SK-N-SH treated with all-trans-retinoic acid at 6 μM for 48 hours (cell line): Measurements from ENCODE around the gene LDB2.
A peak's percentile ranks its signal among the peaks of the same experiment; 100 is the strongest.

Experiments used
- ATAC-seq: fragments of 200-7000 bp; cut with Tn5 transposase; 3 replicates; pipeline ENCODE4 v1.9.1; 2020; ENCODE audit warnings: mild to moderate bottlenecking, moderate library complexity
- ARNTL ChIP-seq: fragments of 450-650 bp; formaldehyde crosslinking; IDR thresholded peaks from 2 replicates; pipeline ENCODE4 v1.5.0; 2020; ENCODE audit warnings: low read depth, mild to moderate bottlenecking, moderate library complexity, borderline replicate concordance
- BACH2 ChIP-seq: fragments of 250-450 bp; sonication (Bioruptor Pico); IDR thresholded peaks from 2 replicates; pipeline ENCODE4 v1.9.0; 2021; ENCODE audit warnings: mild to moderate bottlenecking, borderline replicate concordance
- CSDC2 ChIP-seq: fragments of 250-450 bp; sonication (Bioruptor Pico); IDR thresholded peaks from 2 replicates; pipeline ENCODE4 v1.5.0; 2020; ENCODE audit warnings: mild to moderate bottlenecking, moderate library complexity
- ESRRG ChIP-seq: fragments of 250-450 bp; sonication (Bioruptor Pico); IDR thresholded peaks from 2 replicates; pipeline ENCODE4 v1.6.1; 2021; ENCODE audit warnings: mild to moderate bottlenecking
- GLIS3 ChIP-seq: fragments of 250-450 bp; sonication (Bioruptor Pico); IDR thresholded peaks from 2 replicates; pipeline ENCODE4 v1.5.0; 2020; ENCODE audit warnings: mild to moderate bottlenecking, moderate library complexity
- ISL1 ChIP-seq: fragments of 250-450 bp; sonication (Bioruptor Pico); IDR thresholded peaks from 2 replicates; pipeline ENCODE4 v2.1.2; 2022; ENCODE audit warnings: mild to moderate bottlenecking, moderate library complexity
- OSR1 ChIP-seq: fragments of 250-450 bp; sonication (Bioruptor Pico); IDR thresholded peaks from 2 replicates; pipeline ENCODE4 v1.8.0; 2022; ENCODE audit warnings: moderate library complexity, mild to moderate bottlenecking, inconsistent platforms
- SNAI2 ChIP-seq: fragments of 250-450 bp; sonication (Bioruptor Pico); IDR thresholded peaks from 2 replicates; pipeline ENCODE4 v1.5.0; 2020; ENCODE audit warnings: mild to moderate bottlenecking, moderate library complexity
- TCF4 ChIP-seq: fragments of 250-450 bp; sonication (Bioruptor Pico); IDR thresholded peaks from 2 replicates; pipeline ENCODE4 v1.8.0; 2021; ENCODE audit warnings: mild to moderate bottlenecking, moderate library complexity, borderline replicate concordance
- TOX ChIP-seq: fragments of 250-450 bp; sonication (Bioruptor Pico); IDR thresholded peaks from 2 replicates; pipeline ENCODE4 v1.8.0; 2021; ENCODE audit warnings: mild to moderate bottlenecking, moderate library complexity, borderline replicate concordance
- ZC3H10 ChIP-seq: fragments of 250-450 bp; sonication (Bioruptor Pico); IDR thresholded peaks from 2 replicates; pipeline ENCODE4 v1.5.1; 2021; ENCODE audit warnings: mild to moderate bottlenecking, moderate library complexity
- ZNF70 ChIP-seq: fragments of 450-650 bp; formaldehyde crosslinking; IDR thresholded peaks from 2 replicates; pipeline ENCODE4 v1.5.0; 2020; ENCODE audit warnings: mild to moderate bottlenecking, moderate library complexity
- ZNF8 ChIP-seq: fragments of 450-650 bp; formaldehyde crosslinking; IDR thresholded peaks from 2 replicates; pipeline ENCODE4 v1.5.0; 2020; ENCODE audit warnings: mild to moderate bottlenecking, moderate library complexity
- TF ChIP-seq, protein P1 (sequence below): fragments of 250-450 bp; sonication (Bioruptor Pico); IDR thresholded peaks from 2 replicates; pipeline ENCODE4 v1.5.0; 2020; ENCODE audit warnings: mild to moderate bottlenecking, moderate library complexity
- TF ChIP-seq, protein P2 (sequence below): fragments of 250-450 bp; sonication (Bioruptor Pico); IDR thresholded peaks from 2 replicates; pipeline ENCODE4 v1.8.0; 2020; ENCODE audit warnings: mild to moderate bottlenecking, moderate library complexity, borderline replicate concordance
- TF ChIP-seq, protein P3 (sequence below): fragments of 250-450 bp; sonication (Bioruptor Pico); IDR thresholded peaks from 2 replicates; pipeline ENCODE4 v1.5.1; 2020; ENCODE audit warnings: low read depth, mild to moderate bottlenecking, moderate library complexity
- TF ChIP-seq, protein P4 (sequence below): fragments of 250-450 bp; sonication (Bioruptor Pico); IDR thresholded peaks from 2 replicates; pipeline ENCODE4 v1.5.1; 2021; ENCODE audit warnings: mild to moderate bottlenecking, moderate library complexity

LDB2 gene

DNA sequence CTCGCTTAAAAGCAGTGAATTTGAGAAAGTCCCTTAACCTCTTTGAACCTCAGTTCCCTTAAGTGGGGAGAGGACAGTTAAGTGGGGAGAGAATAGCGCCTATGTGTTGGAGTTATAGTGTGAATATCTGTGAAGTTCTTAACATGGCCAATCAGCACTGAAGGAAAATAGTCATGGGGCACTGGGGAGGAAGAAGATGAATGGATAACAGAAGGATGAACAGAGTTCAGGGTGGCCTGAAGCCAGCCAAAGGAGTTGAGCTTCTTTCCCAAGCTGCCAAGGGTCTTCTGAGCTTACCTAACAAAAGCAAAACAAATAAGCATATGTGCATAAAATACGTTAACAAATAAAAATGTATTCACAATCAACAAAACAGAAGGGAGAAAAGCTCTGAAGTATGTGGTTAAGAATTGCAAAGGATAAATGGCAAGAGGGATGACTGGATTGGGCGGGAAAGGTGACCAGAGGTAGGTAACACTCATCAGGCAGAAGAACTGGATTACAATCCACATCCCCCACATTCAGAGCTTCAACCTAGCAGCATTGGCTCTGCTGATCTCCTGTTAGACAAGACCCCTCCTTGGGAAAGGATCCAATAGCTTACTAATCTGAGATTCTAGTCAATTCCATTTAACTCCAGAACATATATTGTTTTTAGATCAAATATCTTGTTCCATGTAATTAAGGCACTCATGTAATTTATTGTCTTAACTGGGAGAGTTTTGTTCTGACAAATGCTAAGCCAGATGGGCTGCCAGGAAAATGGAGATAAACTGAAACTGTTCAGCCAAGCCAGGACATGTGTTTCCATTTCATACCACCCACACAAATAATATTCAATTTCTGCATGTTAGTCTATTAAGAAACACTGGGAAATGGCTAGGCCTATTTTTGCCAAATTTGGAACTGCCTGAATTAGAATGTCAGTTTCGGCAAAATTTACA is 221.2 kb downstream of the LDB2 start:
- TF ChIP-seq TCF4 (CRISPR knock-in tag) (peak; percentile 86; the same call in 1 of the 2 replicates), GLIS3 (CRISPR knock-in tag) (no peak), SNAI2 (no peak), ESRRG (CRISPR knock-in tag) (no peak)
- TF ChIP-seq, protein P1, sequence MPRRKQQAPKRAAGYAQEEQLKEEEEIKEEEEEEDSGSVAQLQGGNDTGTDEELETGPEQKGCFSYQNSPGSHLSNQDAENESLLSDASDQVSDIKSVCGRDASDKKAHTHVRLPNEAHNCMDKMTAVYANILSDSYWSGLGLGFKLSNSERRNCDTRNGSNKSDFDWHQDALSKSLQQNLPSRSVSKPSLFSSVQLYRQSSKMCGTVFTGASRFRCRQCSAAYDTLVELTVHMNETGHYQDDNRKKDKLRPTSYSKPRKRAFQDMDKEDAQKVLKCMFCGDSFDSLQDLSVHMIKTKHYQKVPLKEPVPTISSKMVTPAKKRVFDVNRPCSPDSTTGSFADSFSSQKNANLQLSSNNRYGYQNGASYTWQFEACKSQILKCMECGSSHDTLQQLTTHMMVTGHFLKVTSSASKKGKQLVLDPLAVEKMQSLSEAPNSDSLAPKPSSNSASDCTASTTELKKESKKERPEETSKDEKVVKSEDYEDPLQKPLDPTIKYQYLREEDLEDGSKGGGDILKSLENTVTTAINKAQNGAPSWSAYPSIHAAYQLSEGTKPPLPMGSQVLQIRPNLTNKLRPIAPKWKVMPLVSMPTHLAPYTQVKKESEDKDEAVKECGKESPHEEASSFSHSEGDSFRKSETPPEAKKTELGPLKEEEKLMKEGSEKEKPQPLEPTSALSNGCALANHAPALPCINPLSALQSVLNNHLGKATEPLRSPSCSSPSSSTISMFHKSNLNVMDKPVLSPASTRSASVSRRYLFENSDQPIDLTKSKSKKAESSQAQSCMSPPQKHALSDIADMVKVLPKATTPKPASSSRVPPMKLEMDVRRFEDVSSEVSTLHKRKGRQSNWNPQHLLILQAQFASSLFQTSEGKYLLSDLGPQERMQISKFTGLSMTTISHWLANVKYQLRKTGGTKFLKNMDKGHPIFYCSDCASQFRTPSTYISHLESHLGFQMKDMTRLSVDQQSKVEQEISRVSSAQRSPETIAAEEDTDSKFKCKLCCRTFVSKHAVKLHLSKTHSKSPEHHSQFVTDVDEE (CRISPR knock-in tag): peak; percentile 90
- TF ChIP-seq, protein P2, sequence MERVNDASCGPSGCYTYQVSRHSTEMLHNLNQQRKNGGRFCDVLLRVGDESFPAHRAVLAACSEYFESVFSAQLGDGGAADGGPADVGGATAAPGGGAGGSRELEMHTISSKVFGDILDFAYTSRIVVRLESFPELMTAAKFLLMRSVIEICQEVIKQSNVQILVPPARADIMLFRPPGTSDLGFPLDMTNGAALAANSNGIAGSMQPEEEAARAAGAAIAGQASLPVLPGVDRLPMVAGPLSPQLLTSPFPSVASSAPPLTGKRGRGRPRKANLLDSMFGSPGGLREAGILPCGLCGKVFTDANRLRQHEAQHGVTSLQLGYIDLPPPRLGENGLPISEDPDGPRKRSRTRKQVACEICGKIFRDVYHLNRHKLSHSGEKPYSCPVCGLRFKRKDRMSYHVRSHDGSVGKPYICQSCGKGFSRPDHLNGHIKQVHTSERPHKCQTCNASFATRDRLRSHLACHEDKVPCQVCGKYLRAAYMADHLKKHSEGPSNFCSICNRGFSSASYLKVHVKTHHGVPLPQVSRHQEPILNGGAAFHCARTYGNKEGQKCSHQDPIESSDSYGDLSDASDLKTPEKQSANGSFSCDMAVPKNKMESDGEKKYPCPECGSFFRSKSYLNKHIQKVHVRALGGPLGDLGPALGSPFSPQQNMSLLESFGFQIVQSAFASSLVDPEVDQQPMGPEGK (CRISPR knock-in tag): no peak
- TF ChIP-seq, all 23 proteins: peak for 2
- ATAC-seq: no peak

DNA sequence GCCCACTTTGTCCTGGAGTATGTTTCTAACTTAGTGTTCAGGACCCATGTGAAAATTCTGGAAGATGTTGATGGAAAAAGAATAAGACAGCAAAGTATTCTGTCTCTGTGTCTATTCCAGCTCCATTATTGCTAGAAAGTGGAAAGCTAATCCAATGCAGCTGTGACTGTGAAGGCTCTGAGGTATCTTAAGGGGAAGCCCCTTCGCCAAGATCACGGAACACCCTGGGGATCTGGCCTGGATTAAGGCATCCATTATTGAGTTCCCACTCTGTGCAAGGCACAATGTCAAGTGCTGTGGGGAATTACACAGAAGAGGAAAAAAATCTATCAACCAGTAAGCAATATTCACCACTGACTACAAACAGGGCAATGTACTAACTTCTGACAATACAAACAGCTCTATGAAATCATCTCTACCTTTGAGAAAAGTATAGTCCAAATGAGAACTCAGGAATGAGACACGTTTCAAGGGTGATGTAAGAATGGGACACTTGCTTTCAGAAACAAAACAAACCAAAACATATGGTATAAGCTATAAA is 222.1 kb downstream of the LDB2 start:
- ATAC-seq: no peak
- TF ChIP-seq ZC3H10 (CRISPR knock-in tag) (no peak), ZNF8 (CRISPR knock-in tag) (no peak), OSR1 (CRISPR knock-in tag) (no peak)
- TF ChIP-seq, protein P3, sequence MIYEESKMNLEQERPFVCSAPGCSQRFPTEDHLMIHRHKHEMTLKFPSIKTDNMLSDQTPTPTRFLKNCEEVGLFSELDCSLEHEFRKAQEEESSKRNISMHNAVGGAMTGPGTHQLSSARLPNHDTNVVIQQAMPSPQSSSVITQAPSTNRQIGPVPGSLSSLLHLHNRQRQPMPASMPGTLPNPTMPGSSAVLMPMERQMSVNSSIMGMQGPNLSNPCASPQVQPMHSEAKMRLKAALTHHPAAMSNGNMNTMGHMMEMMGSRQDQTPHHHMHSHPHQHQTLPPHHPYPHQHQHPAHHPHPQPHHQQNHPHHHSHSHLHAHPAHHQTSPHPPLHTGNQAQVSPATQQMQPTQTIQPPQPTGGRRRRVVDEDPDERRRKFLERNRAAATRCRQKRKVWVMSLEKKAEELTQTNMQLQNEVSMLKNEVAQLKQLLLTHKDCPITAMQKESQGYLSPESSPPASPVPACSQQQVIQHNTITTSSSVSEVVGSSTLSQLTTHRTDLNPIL: no peak

DNA sequence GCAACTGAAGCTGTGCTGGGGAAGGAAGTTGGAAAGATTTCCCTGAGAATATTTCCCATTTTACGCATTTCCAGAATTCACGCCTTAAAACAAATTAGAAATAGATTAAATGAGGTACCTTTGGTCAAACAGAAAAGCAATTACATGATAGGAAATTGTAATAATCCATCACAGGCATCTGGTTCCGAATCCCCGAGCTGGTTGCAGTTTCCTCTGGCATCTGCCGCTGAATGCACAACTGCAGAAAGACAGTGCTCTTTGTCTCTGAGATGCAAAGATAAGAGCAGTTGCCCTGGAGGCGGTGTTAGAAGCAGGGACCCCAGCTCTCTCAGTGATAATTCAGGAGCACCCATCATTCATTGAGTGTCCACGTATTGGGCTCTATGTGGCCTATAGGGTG is 224.4 kb downstream of the LDB2 start:
- no peak for ATAC-seq
- TF ChIP-seq, protein P1 (CRISPR knock-in tag): peak; percentile 76
- TF ChIP-seq ARNTL (CRISPR knock-in tag): no peak
- no peak for TF ChIP-seq BACH2 (CRISPR knock-in tag)
- peak; percentile 79; the same call in 1 of the 2 replicates for TF ChIP-seq TCF4 (CRISPR knock-in tag)
- no peak for TF ChIP-seq OSR1 (CRISPR knock-in tag)
- no peak for TF ChIP-seq GLIS3 (CRISPR knock-in tag)
- no peak for TF ChIP-seq TOX
- TF ChIP-seq, all 23 proteins: peak for 2

DNA sequence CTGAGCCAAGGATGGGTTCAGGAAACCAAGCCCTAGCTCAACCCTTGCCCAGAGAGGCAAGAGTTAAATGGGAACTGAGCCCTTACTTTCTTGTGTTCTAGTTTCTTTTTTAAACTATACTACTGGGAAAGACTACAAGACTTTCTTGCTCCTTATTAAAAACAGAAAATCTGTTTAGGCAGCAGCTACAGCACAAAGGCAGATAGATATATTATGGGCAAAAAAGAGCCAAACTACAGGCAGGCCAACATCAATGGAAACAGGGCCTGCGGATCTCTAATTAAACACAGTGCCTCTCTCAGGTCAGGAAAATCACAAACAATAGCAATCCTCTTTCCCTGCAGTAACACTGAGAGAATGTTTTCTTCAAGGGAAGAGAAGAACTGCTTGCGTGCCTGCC is 226.0 kb downstream of the LDB2 start:
- ATAC-seq: no peak
- TF ChIP-seq ISL1: no peak
- TF ChIP-seq, protein P4, sequence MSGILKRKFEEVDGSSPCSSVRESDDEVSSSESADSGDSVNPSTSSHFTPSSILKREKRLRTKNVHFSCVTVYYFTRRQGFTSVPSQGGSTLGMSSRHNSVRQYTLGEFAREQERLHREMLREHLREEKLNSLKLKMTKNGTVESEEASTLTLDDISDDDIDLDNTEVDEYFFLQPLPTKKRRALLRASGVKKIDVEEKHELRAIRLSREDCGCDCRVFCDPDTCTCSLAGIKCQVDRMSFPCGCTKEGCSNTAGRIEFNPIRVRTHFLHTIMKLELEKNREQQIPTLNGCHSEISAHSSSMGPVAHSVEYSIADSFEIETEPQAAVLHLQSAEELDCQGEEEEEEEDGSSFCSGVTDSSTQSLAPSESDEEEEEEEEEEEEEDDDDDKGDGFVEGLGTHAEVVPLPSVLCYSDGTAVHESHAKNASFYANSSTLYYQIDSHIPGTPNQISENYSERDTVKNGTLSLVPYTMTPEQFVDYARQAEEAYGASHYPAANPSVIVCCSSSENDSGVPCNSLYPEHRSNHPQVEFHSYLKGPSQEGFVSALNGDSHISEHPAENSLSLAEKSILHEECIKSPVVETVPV (CRISPR knock-in tag): no peak
- TF ChIP-seq, protein P1 (CRISPR knock-in tag): no peak
- TF ChIP-seq ZNF70 (CRISPR knock-in tag): no peak
- no peak for TF ChIP-seq CSDC2 (CRISPR knock-in tag)
- TF ChIP-seq, all 23 proteins: peak for 0
